ENCODE results near the gene ST6GALNAC3.

DNA sequence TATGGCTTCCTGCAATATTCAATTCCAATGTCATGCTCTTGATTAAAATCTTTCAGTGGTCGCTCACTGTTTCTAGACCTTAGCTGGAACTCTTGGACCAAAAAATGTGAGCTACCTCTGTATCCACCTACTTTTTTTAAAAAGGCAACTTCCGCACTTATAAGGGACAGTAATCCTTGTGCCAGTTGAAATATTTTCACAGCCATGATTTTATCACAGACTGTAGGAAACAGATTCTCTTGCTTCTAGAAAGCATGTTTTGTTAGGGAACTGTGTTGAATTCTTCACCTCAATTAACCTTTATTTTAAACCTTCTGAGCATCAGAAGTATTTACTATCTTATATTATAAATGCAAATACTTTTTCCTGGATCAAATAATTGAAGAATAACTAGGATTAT lies 496.7 kb downstream of the ST6GALNAC3 start:
- TF ChIP-seq CTCF (IDR thresholded peaks at IDR 0.05; ENCODE audit: poor library complexity) (no peak), EZH2 (IDR thresholded peaks at IDR 0.05; ENCODE audit: borderline replicate concordance) (no peak)

Data from hepatocyte (in vitro differentiated cells).